Parathyroid adenoma (tissue), 2 donors: ENCODE measurements around the gene AOC3.
"Not testable (repeated sequence)": the region's sequence is repeated elsewhere in the genome, so short reads cannot be mapped to it uniquely, and the experiment has no call there.

Experiments
- H2AFZ ChIP-seq: fragments of 300-600 bp; sonication (generic); one replicate; pipeline ENCODE4 v1.7.0; 2017; ENCODE audit warnings: antibody characterized with exemption, mild to moderate bottlenecking
- H3K27ac ChIP-seq: fragments of 300-600 bp; sonication (generic); one replicate; pipeline ENCODE4 v1.7.0; 2017
- H3K27me3 ChIP-seq: fragments of 300-600 bp; sonication (generic); one replicate; pipeline ENCODE4 v1.7.0; 2017; ENCODE audit warnings: low read length; ENCODE audit not compliant: control insufficient read depth, insufficient read depth
- H3K36me3 ChIP-seq: fragments of 300-600 bp; sonication (generic); one replicate; pipeline ENCODE4 v1.7.0; 2017; ENCODE audit warnings: low read length; ENCODE audit not compliant: control insufficient read depth, insufficient read depth
- H3K4me1 ChIP-seq: fragments of 300-600 bp; sonication (generic); one replicate; pipeline ENCODE4 v1.7.0; 2017; ENCODE audit warnings: control low read depth
- H3K4me2 ChIP-seq: fragments of 300-600 bp; sonication (generic); one replicate; pipeline ENCODE4 v1.7.0; 2017; ENCODE audit warnings: low read length
- H3K4me3 ChIP-seq: fragments of 300-600 bp; sonication (generic); one replicate; pipeline ENCODE4 v1.7.0; 2017; ENCODE audit warnings: low read depth, low read length
- H3K79me2 ChIP-seq: fragments of 300-600 bp; sonication (generic); one replicate; pipeline ENCODE4 v1.7.0; 2017; ENCODE audit warnings: control low read depth
- H3K9ac ChIP-seq: fragments of 300-600 bp; sonication (generic); one replicate; pipeline ENCODE4 v1.7.0; 2017; ENCODE audit warnings: mild to moderate bottlenecking
- H3K9me3 ChIP-seq: fragments of 300-600 bp; sonication (generic); one replicate; pipeline ENCODE4 v1.7.0; 2017; ENCODE audit warnings: low read length; ENCODE audit not compliant: control insufficient read depth
- TF ChIP-seq, protein P1 (sequence below): fragments of 300-600 bp; sonication (generic); IDR thresholded peaks from one replicate; pipeline ENCODE4 v1.7.0; 2017; ENCODE audit warnings: antibody characterized with exemption, mild to moderate bottlenecking
- donor health status: primary hyperparathyroidism.

The AOC3 gene

DNA sequence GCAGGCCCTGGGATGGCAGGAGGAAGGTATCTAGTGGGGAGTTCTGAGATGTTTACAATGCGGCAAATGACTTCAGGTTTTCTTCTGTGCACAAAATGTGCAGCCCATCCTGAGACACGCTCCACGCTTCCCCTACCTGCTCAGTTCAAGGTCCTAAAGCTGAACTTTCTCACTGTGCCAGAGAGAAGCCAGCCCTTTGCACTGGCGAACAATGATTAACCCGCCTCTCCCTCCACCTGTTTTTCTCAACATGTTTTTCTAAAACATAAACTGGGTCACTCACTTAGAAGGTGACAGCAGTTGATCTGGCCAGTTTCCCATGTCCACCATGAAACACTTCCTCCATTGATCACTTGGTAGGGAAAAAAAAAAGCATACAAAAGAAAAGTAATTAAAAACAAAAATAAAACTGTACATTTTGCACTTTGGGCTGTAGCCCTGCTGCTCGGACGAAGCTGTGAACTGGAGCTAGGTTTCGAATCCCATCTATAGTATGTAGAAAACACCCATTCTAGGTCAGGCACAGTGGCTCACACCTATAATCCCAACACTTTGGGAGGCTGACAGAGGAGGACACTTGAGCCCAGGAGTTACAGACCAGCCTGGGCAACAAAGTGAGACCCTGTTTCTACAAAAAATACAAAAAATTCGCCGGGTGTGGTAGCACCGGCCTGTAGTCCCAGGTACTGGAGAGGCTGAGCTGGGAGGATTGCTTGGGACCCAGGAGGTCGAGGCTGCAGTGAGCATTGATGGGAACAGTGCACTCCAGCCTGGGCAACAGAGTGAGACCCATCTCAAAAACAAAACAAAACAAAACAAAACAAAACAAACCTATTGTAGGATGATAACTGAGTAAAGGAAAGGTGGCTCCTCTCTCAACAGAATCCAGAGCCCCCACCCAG is 43.5 kb downstream of the AOC3 start:
- no peaks in the 10 kb centered on the region for H3K79me2 ChIP-seq
- H3K4me1 ChIP-seq: no peaks in the 10 kb centered on the region
- H3K9ac ChIP-seq: no peak overlapping the region
- no peaks in the 10 kb centered on the region for H3K36me3 ChIP-seq
- no peak overlapping the region for H2AFZ ChIP-seq
- no peaks in the 10 kb centered on the region for H3K9me3 ChIP-seq
- TF ChIP-seq, protein P1, sequence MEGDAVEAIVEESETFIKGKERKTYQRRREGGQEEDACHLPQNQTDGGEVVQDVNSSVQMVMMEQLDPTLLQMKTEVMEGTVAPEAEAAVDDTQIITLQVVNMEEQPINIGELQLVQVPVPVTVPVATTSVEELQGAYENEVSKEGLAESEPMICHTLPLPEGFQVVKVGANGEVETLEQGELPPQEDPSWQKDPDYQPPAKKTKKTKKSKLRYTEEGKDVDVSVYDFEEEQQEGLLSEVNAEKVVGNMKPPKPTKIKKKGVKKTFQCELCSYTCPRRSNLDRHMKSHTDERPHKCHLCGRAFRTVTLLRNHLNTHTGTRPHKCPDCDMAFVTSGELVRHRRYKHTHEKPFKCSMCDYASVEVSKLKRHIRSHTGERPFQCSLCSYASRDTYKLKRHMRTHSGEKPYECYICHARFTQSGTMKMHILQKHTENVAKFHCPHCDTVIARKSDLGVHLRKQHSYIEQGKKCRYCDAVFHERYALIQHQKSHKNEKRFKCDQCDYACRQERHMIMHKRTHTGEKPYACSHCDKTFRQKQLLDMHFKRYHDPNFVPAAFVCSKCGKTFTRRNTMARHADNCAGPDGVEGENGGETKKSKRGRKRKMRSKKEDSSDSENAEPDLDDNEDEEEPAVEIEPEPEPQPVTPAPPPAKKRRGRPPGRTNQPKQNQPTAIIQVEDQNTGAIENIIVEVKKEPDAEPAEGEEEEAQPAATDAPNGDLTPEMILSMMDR: no peak
- no peak overlapping the region for H3K4me2 ChIP-seq
- no peak overlapping the region for H3K27ac ChIP-seq
- no peak overlapping the region for H3K4me3 ChIP-seq
- no peaks in the 10 kb centered on the region for H3K27me3 ChIP-seq

DNA sequence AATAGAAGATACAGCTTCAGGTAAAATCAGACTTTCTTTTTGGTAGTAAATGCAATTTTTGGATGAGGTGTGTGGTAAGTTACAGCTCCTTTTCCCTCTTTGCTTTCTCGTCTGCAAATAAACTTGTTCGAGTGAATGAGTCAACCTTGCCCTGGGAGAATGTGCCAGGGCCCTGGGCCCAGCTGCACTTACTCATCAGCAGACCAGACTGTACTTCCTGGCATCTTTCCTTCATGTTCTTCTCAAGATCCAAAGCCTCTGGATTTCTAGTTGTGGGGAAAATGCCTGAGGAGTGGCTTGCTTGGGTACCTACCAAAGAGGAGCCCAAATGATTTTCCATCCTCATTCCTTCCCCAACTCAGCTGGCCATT is 44.2 kb downstream of the AOC3 start:
- no peak overlapping the region for H2AFZ ChIP-seq
- TF ChIP-seq, protein P1: no peak
- H3K4me2 ChIP-seq: no peak overlapping the region
- H3K36me3 ChIP-seq: no peaks in the 10 kb centered on the region
- H3K4me1 ChIP-seq: no peaks in the 10 kb centered on the region
- no peaks in the 10 kb centered on the region for H3K27me3 ChIP-seq
- H3K9me3 ChIP-seq: no peaks in the 10 kb centered on the region
- no peak overlapping the region for H3K27ac ChIP-seq
- no peaks in the 10 kb centered on the region for H3K79me2 ChIP-seq
- no peak overlapping the region for H3K9ac ChIP-seq
- no peak overlapping the region for H3K4me3 ChIP-seq

DNA sequence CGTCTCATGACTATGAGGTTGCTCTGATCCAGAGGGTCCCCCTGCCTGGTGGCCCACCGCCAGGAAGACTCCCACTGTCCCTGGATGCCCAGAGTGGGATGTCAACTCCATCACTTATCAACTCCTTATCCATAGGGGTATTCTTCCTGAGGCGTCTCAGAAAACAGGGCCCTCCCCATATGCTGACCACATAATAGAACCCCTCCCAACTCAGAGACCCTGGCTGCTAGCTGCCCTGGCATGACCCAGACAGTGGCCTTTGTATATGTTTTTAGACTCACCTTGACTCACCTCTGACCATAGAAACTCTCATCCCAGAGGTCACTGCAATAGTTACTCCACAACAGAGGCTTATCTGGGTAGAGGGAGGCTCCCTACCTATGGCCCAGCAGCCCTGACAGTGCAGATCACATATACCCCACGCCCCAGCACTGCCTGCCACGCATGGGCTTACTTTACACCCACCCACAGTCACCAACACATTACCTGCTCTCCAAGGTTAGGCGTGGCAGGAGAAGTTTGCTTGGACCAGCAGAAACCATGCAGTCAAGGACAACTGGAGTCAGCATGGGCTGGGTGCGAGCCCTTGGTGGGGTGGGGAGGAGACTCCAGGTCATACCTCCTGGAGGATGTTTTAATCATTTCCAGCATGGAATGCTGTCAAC is 47.3 kb downstream of the AOC3 start:
- no peak overlapping the region for H3K9ac ChIP-seq
- H3K79me2 ChIP-seq: no peaks in the 10 kb centered on the region
- no peaks in the 10 kb centered on the region for H3K36me3 ChIP-seq
- H3K4me2 ChIP-seq: no peak overlapping the region
- no peaks in the 10 kb centered on the region for H3K27me3 ChIP-seq
- TF ChIP-seq, protein P1: no peak
- H3K9me3 ChIP-seq: no peaks in the 10 kb centered on the region
- no peak overlapping the region for H3K4me3 ChIP-seq
- H3K27ac ChIP-seq: no peak overlapping the region
- H2AFZ ChIP-seq: no peak overlapping the region
- no peaks in the 10 kb centered on the region for H3K4me1 ChIP-seq

DNA sequence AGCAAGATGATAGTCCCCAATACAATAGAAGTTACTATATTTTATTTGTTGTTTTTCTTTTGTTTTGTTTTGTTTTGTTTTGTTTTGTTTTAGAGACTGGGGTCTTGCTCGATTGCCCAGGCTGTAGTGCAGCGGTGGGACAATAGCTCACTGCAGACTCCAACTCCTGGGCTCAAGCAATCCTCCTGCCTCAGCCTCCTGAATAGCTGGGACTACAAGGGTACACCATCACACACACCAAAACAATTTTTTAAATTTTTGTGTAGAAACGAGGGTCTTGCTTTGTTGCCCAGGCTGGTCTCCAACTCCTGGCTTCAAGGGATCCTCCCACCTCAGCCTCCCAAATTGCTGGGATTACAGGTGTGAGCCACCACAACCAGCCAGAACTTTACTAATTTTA is 49.0 kb downstream of the AOC3 start:
- H3K36me3 ChIP-seq, H3K27ac ChIP-seq, H3K4me1 ChIP-seq, H3K4me2 ChIP-seq, H3K27me3 ChIP-seq, H2AFZ ChIP-seq, H3K9ac ChIP-seq, H3K79me2 ChIP-seq, H3K9me3 ChIP-seq, H3K4me3 ChIP-seq: not testable (repeated sequence)

DNA sequence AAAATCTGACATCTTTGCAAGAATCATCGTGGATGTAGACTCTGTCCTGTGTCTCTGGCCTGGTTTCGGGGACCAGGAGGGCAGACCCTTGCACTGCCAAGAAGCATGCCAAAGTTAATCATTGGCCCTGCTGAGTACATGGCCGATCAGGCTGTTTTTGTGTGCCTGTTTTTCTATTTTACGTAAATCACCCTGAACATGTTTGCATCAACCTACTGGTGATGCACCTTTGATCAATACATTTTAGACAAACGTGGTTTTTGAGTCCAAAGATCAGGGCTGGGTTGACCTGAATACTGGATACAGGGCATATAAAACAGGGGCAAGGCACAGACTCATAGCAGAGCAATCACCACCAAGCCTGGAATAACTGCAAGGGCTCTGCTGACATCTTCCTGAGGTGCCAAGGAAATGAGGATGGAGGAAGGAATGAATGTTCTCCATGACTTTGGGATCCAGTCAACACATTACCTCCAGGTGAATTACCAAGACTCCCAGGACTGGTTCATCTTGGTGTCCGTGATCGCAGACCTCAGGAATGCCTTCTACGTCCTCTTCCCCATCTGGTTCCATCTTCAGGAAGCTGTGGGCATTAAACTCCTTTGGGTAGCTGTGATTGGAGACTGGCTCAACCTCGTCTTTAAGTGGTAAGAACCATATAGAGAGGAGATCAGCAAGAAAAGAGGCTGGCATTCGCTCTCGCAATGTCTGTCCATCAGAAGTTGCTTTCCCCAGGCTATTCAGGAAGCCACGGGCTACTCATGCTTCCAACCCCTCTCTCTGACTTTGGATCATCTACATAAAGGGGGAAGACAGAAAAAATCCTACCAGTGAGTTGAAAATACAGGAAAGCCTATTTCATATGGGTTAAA is 49.7 kb downstream of the AOC3 start, which contains the start of gene G6PC1:
Gene G6PC1 (plus strand): TSS at position 340 of the 872 bp plus-strand sequence. CDS start 78 bp downstream, at position 418.
- Histone ChIP-seq H3K4me2 (no peak within 1 kb of the TSS), H3K79me2 (no peaks in the 10 kb centered on the region), H3K4me1 (no peaks in the 10 kb centered on the region), H3K36me3 (no peaks in the 10 kb centered on the region), H3K27me3 (no peaks in the 10 kb centered on the region), H3K27ac (no peak within 1 kb of the TSS), H3K9me3 (no peaks in the 10 kb centered on the region), H3K4me3 (no peak within 1 kb of the TSS), H3K9ac (no peak within 1 kb of the TSS), H2AFZ (no peak within 1 kb of the TSS)
- TF ChIP-seq, protein P1: no peak
